ENCODE measurements around the gene MT1HL1.

DNA sequence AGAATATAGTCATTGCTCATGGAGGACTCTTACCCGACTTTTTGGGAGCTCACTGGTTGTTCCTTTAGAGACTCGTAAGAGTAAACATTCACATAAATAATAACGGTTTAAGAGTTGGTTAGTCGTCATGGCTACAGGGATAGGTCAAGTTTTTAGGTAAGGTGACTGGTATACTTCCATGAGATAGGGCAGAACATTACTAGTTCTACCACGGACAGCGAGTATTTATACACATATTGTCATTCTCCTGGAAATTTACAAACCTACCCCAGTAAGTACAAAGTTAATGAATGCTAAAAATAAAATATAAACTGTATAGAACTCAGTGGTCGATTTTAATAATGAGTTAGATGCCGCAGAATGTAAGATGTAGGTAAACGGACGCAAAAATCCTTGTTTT lies 36.6 kb upstream of the MT1HL1 start:
- TF ChIP-seq GATA2 (IDR thresholded peaks at IDR 0.05; ENCODE audit: low read depth, low read length) (no peak), GATA3 (IDR thresholded peaks at IDR 0.05; ENCODE audit: low read depth, low read length) (no peak)

Measured in SH-SY5Y (cell line).